A549 (cell line): Measurements from ENCODE around the gene MGMT.

ENCODE experiments used
- CTCF ChIP-seq: fragments of >200 bp; sonication (Bioruptor Twin); formaldehyde crosslinking; IDR thresholded peaks from 3 replicates; pipeline ENCODE4 v1.5.1; 2016
- NR3C1 ChIP-seq: fragments of >200 bp; sonication (Bioruptor Twin); formaldehyde crosslinking; IDR thresholded peaks from 3 replicates; pipeline ENCODE4 v1.6.1; 2017
- PHF8 ChIP-seq: fragments of 200-600 bp; sonication (generic); IDR thresholded peaks from 2 replicates; pipeline ENCODE4 v1.6.1; 2016; ENCODE audit warnings: low read depth, mild to moderate bottlenecking, antibody characterized with exemption, moderate library complexity, borderline replicate concordance
- POLR2A ChIP-seq: IDR thresholded peaks from 2 replicates; pipeline ENCODE4 v1.6.1; 2012; ENCODE audit warnings: mild to moderate bottlenecking, low read length
- RAD21 ChIP-seq, 2 experiments: fragments of >200 bp in 1 of 2; sonication (Bioruptor Twin) in 1 of 2; formaldehyde crosslinking in 1 of 2; IDR thresholded peaks in 1 of 2; conservative IDR thresholded peaks in 1 of 2; 2 replicates in 1 of 2; 3 replicates in 1 of 2; pipeline ENCODE4 v1.6.1; 2012 to 2018; ENCODE audit warnings: inconsistent platforms in 1 of 2

- TF ChIP-seq NR3C1 (no peak), PHF8 (no peak), CTCF (no peak), POLR2A (no peak), RAD21 (conservative IDR thresholded peaks at IDR 0.05 in 1 of 2, IDR thresholded peaks at IDR 0.05 in 1 of 2) (no peak)
Measured at GRCh38 chr10:129660569-129660968, 193.5 kb downstream of the MGMT start.
